GM13977 (cell line): ENCODE measurements around the gene DZIP1L.
"Not testable (repeated sequence)": the region's sequence is repeated elsewhere in the genome, so short reads cannot be mapped to it uniquely, and the experiment has no call there.

Source experiments
- DNase-seq: peaks from one replicate; pipeline ENCODE4 v3.0.0; 2012; ENCODE audit warnings: low spot score
- CTCF ChIP-seq: IDR thresholded peaks from 2 replicates; pipeline ENCODE4 v1.5.1; 2012; ENCODE audit warnings: mild to moderate bottlenecking, control low read depth; ENCODE audit not compliant: insufficient read depth; ENCODE audit errors: extremely low read depth, missing control alignments
- in situ Hi-C: fragments of 300-500 bp; cut with MboI; formaldehyde crosslinking; loops from one replicate; pipeline ENCODE4 v1.12.0; 2022; ENCODE audit warnings: low sequenced_read_pairs, low pct_unique_long_range_greater_than_20kb, mixed read lengths, inconsistent platforms; ENCODE audit not compliant: unreplicated experiment

Gene DZIP1L

DNA sequence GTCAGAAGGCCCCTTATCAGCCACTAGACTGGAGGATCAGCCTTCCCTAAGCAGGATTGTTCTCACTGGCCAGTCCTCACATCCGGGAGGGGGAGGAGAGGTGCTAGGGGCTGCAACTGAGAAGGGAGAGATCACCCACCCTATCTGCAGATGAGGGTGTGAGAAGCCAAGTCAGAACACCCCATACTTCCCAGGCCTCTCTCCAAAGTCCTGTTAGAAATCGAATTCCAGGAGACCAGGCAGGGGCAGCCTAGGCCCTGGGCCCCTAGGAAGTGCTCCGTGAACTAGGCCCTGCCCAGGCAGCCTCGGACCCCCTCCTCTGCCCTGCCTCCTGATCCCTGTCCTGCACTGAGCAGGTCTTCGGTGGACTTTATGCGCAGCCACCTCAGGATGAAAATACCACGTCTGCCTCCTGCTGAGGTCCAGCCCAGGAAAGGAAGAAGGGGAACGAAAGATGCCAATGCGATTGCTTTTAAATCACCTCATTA, 933 bp downstream of the DZIP1L start:
- no peak for DNase-seq
- no peak for TF ChIP-seq CTCF
- in situ Hi-C loops, result no loop called here

DNA sequence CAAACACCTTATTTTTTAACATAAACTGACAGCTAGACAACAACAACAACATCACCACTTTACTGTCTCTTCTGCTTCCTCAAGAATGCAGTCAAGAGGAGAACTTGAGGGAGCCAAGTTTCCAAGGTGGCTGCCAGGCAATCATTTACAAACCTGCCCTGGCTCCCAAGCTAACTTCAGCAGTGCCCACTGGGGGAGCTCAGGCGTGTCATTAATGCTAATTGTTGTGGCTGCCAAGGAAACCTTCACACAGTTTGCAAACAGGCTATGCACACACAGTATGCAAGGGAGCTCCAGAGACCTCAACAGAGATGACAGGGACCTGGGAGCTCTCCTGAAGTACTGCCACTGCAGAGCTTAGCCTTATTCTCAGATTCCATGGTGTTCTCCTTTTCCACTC, 2.1 kb downstream of the DZIP1L start:
- in situ Hi-C loops, result no loop called here
- TF ChIP-seq CTCF, result no peak
- DNase-seq, result no peak

DNA sequence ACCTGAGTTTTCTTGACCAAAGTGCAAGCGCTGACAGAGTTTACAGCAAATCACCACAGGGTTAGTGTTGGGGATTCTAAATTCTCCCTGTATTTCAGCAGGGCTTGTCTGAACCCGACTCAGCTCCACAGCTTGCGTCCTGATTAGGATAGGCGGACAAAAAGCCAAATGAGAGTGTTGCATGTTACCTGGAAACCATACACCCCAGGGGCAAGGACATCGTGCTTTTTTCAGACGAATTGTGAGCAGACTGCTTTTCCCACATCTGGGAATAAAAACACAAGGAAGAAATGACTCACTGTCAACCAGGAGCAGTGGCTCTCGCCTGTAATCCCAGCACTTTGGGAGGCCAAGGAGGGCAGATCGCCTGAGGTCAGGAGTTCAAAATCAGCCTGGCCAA, 3.0 kb downstream of the DZIP1L start:
- no peak for TF ChIP-seq CTCF
- DNase-seq, result no peak
- in situ Hi-C loops, result no loop called here

- in situ Hi-C loops, result no loop called here
- no peak for TF ChIP-seq CTCF
- DNase-seq, result no peak
Measured at GRCh38 chr3:138105598-138105997, 9.8 kb downstream of the DZIP1L start.

DNA sequence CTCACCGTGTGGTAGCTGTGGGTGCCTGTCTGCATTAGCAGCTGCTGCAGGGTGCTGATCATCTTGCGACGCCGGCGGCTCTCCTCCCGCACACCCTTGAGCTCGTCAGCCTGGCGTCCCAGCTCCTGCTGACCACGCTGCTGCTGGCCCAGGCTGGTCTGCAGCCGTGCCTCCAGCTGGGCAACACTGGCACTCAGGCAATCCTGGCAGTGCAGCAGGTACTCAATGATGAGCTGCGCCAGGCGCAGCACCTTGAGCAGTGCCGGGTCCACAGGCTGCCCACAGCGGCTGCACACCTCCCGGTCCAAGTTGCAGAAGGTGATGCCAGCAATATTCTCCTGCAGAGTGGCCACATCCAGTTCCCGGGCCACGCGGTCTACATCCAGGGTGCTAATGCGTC, 11.9 kb downstream of the DZIP1L start:
- in situ Hi-C loops, result no loop called here
- DNase-seq, result no peak

GRCh38 chr3:138101351-138101940, 14.0 kb downstream of the DZIP1L start:
- DNase-seq, in situ Hi-C loops: not testable (repeated sequence)

More for the DNA sequence above, 11.9 kb downstream of the DZIP1L start:
- no peak for TF ChIP-seq CTCF

DNA sequence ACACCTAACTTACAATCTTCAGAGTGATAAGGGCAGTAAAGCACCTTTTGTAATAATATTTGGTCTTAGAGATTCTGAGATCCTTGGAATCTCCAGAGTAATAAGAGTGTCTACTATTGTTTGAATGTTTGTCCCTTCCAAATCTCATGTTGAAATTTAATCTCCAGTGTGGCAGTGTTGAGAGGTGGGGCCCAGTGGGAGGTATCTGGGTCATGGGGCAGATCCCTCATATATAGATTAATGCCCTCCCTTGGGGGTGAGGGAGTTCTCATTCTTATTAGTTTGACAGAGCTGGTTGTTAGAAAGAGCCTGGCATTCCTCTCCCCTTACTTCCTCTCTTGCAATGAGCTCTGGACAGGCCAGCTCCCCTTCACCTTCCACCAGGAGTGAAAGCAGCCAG, 16.0 kb downstream of the DZIP1L start:
- TF ChIP-seq CTCF, result no peak
- in situ Hi-C loops, result no loop called here
- no peak for DNase-seq
